Fibroblast of lung (primary cell): Measurements from ENCODE around the gene ITPRID2.

ENCODE experiments used
- CTCF ChIP-seq, 2 donors: IDR thresholded peaks in 1 of 2; conservative IDR thresholded peaks in 1 of 2; 1 replicate in 1 of 2; 2 replicates in 1 of 2; pipeline ENCODE4 v1.5.1; 2011 to 2012; ENCODE audit warnings: low read length in 2 of 2, control low read depth in 1 of 2, inconsistent platforms in 1 of 2, low read depth in 1 of 2, mild to moderate bottlenecking in 1 of 2
- EZH2 ChIP-seq: IDR thresholded peaks from 2 replicates; pipeline ENCODE4 v1.5.1; 2012; ENCODE audit warnings: low read length, control low read depth, mild to moderate bottlenecking; ENCODE audit errors: missing control alignments

- TF ChIP-seq CTCF (conservative IDR thresholded peaks at IDR 0.05 in 1 of 2, IDR thresholded peaks at IDR 0.05 in 1 of 2; ENCODE audit: low read depth in 1 of 2, low read length in 2 of 2) = no peak
- TF ChIP-seq EZH2 = no peak
Measured at GRCh38 chr2:181902625-181903024, 11.1 kb downstream of the ITPRID2 start.
